WERI-Rb-1 (cell line): Measurements from ENCODE around the gene CYP1A2.

ENCODE experiments used
- DNase-seq: peaks from one replicate; pipeline ENCODE4 v3.0.0-alpha.2; 2020
- H3K27ac ChIP-seq: fragments of 250-450 bp; sonication (Bioruptor Pico); 2 replicates; pipeline ENCODE4 v1.5.1; 2020; ENCODE audit warnings: mild to moderate bottlenecking, moderate library complexity
- H3K27me3 ChIP-seq: fragments of 250-450 bp; sonication (Bioruptor Pico); 2 replicates; pipeline ENCODE4 v1.5.1; 2021; ENCODE audit warnings: mild to moderate bottlenecking, low read depth, moderate library complexity; ENCODE audit not compliant: insufficient read depth, severe bottlenecking
- H3K36me3 ChIP-seq: fragments of 250-450 bp; sonication (Bioruptor Pico); 2 replicates; pipeline ENCODE4 v1.5.1; 2020; ENCODE audit warnings: mild to moderate bottlenecking, moderate library complexity
- H3K4me3 ChIP-seq: 2 replicates; pipeline ENCODE4 v1.5.1; 2011; ENCODE audit warnings: low read depth, mild to moderate bottlenecking, control low read depth, low read length
- H3K9me3 ChIP-seq: fragments of 250-450 bp; sonication (Bioruptor Pico); 2 replicates; pipeline ENCODE4 v1.5.1; 2021; ENCODE audit warnings: mild to moderate bottlenecking, moderate library complexity; ENCODE audit not compliant: severe bottlenecking
- CTCF ChIP-seq: IDR thresholded peaks from 2 replicates; pipeline ENCODE4 v1.5.1; 2011; ENCODE audit warnings: low read depth, mild to moderate bottlenecking, control low read depth, inconsistent platforms, low read length

Gene CYP1A2

GRCh38 chr15:74758736-74759135 lies 10.1 kb downstream of the CYP1A2 start:
- no peak for DNase-seq
- TF ChIP-seq CTCF, result no peak
- Histone ChIP-seq H3K36me3 (no peaks in the 10 kb centered on the region), H3K27me3 (no peaks in the 10 kb centered on the region), H3K4me3 (no peak overlapping the region), H3K27ac (no peak overlapping the region), H3K9me3 (no peaks in the 10 kb centered on the region)

GRCh38 chr15:74762791-74763150 lies 14.1 kb downstream of the CYP1A2 start:
- Histone ChIP-seq H3K27ac (no peak overlapping the region), H3K9me3 (no peaks in the 10 kb centered on the region)
- TF ChIP-seq CTCF, result no peak

GRCh38 chr15:74763416-74763815 lies 14.8 kb downstream of the CYP1A2 start:
- Histone ChIP-seq H3K4me3 (no peak overlapping the region), H3K36me3 (no peaks in the 10 kb centered on the region), H3K9me3 (no peaks in the 10 kb centered on the region), H3K27ac (no peak overlapping the region), H3K27me3 (no peaks in the 10 kb centered on the region)
- no peak for DNase-seq
- TF ChIP-seq CTCF, result no peak

More at GRCh38 chr15:74762791-74763150, 14.1 kb downstream of the CYP1A2 start:
- Histone ChIP-seq H3K36me3 (no peaks in the 10 kb centered on the region), H3K4me3 (no peak overlapping the region), H3K27me3 (no peaks in the 10 kb centered on the region)
- no peak for DNase-seq

- no peak for TF ChIP-seq CTCF
- H3K9me3 ChIP-seq, result no peaks in the 10 kb centered on the region
- no peak for DNase-seq
Observed at GRCh38 chr15:74767167-74768098, 18.8 kb downstream of the CYP1A2 start.

GRCh38 chr15:74768099-74768770 lies 19.6 kb downstream of the CYP1A2 start:
- no peaks in the 10 kb centered on the region for H3K27me3 ChIP-seq
- H3K27ac ChIP-seq, result no peak overlapping the region
- DNase-seq, result no peak
- no peaks in the 10 kb centered on the region for H3K36me3 ChIP-seq
- no peak for TF ChIP-seq CTCF
- no peaks in the 10 kb centered on the region for H3K9me3 ChIP-seq
- peak overlapping the region; percentile 19 for H3K4me3 ChIP-seq

More at GRCh38 chr15:74767167-74768098, 18.8 kb downstream of the CYP1A2 start:
- no peaks in the 10 kb centered on the region for H3K27me3 ChIP-seq
- no peak overlapping the region for H3K4me3 ChIP-seq
- no peaks in the 10 kb centered on the region for H3K36me3 ChIP-seq
- H3K27ac ChIP-seq, result no peak overlapping the region
